H9 (cell line): ENCODE results near the gene DNAJC5. TPM values are rescaled to one million over a fixed set of nuclear protein-coding genes. Genes with fewer than 3 reads are reported as not detected.

Experiments
- DNase-seq: peaks from one replicate; pipeline ENCODE4 v3.0.0-alpha.2; 2017
- H2AFZ ChIP-seq: one replicate; pipeline ENCODE4 v1.6.1; 2013; ENCODE audit warnings: mild to moderate bottlenecking, low read length, control low read depth, moderate library complexity
- H2AK5ac ChIP-seq: 2 replicates; pipeline ENCODE4 v1.6.1; 2013; ENCODE audit warnings: low read length, control low read depth, mixed read lengths; ENCODE audit not compliant: insufficient read length
- H2BK120ac ChIP-seq: one replicate; pipeline ENCODE4 v1.6.1; 2013; ENCODE audit warnings: low read depth, mild to moderate bottlenecking, low read length, control low read depth, inconsistent platforms; ENCODE audit not compliant: poor library complexity, severe bottlenecking
- H2BK12ac ChIP-seq: 2 replicates; pipeline ENCODE4 v1.6.1; 2013; ENCODE audit warnings: low read length, control low read depth, mixed read lengths, low read depth; ENCODE audit not compliant: insufficient read length
- H2BK15ac ChIP-seq: 2 replicates; pipeline ENCODE4 v1.6.1; 2013; ENCODE audit warnings: low read depth, low read length, control low read depth
- H2BK20ac ChIP-seq: one replicate; pipeline ENCODE4 v1.6.1; 2013; ENCODE audit warnings: low read depth, mild to moderate bottlenecking, low read length, control low read depth, inconsistent platforms; ENCODE audit not compliant: poor library complexity, severe bottlenecking
- H2BK5ac ChIP-seq: 2 replicates; pipeline ENCODE4 v1.6.1; 2013; ENCODE audit warnings: low read length, control low read depth, mixed read lengths; ENCODE audit not compliant: insufficient read length
- H3K14ac ChIP-seq: 2 replicates; pipeline ENCODE4 v1.6.1; 2013; ENCODE audit warnings: low read length, control low read depth; ENCODE audit not compliant: insufficient read depth
- H3K18ac ChIP-seq: 2 replicates; pipeline ENCODE4 v1.6.1; 2013; ENCODE audit warnings: low read depth, mild to moderate bottlenecking, mixed read lengths, low read length, control low read depth; ENCODE audit not compliant: insufficient read length
- H3K23ac ChIP-seq: 2 replicates; pipeline ENCODE4 v1.6.1; 2013; ENCODE audit warnings: low read length, control low read depth, mixed read lengths, low read depth; ENCODE audit not compliant: insufficient read length
- H3K23me2 ChIP-seq: 2 replicates; pipeline ENCODE4 v1.6.1; 2013; ENCODE audit warnings: low read depth, mild to moderate bottlenecking, mixed read lengths, low read length, control low read depth; ENCODE audit not compliant: insufficient read length, poor library complexity, severe bottlenecking
- H3K27ac ChIP-seq: 2 replicates; pipeline ENCODE4 v1.5.1; 2013; ENCODE audit warnings: low read length, control low read depth, mixed read lengths, low read depth; ENCODE audit not compliant: insufficient read length
- H3K27me3 ChIP-seq: 2 replicates; pipeline ENCODE4 v1.6.1; 2013; ENCODE audit warnings: low read length, control low read depth, inconsistent platforms; ENCODE audit not compliant: insufficient read depth
- H3K4ac ChIP-seq: 2 replicates; pipeline ENCODE4 v1.6.1; 2013; ENCODE audit warnings: low read depth, mild to moderate bottlenecking, control low read depth, inconsistent platforms, low read length, moderate library complexity
- H3K4me1 ChIP-seq: 2 replicates; pipeline ENCODE4 v1.6.1; 2013; ENCODE audit warnings: low read length, control low read depth, inconsistent platforms; ENCODE audit not compliant: insufficient read depth
- H3K4me2 ChIP-seq: 2 replicates; pipeline ENCODE4 v1.6.1; 2013; ENCODE audit warnings: low read length, control low read depth, mixed read lengths; ENCODE audit not compliant: insufficient read length, insufficient read depth
- H3K56ac ChIP-seq: 2 replicates; pipeline ENCODE4 v1.6.1; 2013; ENCODE audit warnings: low read depth, mild to moderate bottlenecking, mixed read lengths, low read length, control low read depth; ENCODE audit not compliant: insufficient read length
- H3K79me1 ChIP-seq: 2 replicates; pipeline ENCODE4 v1.6.1; 2013; ENCODE audit warnings: low read depth, mild to moderate bottlenecking, moderate library complexity, low read length, control low read depth, inconsistent platforms; ENCODE audit not compliant: insufficient read depth, poor library complexity, severe bottlenecking
- H3K79me2 ChIP-seq: 2 replicates; pipeline ENCODE4 v1.6.1; 2013; ENCODE audit warnings: low read length, control low read depth, inconsistent platforms; ENCODE audit not compliant: insufficient read depth
- H3K9ac ChIP-seq: 2 replicates; pipeline ENCODE4 v1.6.1; 2013; ENCODE audit warnings: low read length, control low read depth, mixed read lengths; ENCODE audit not compliant: insufficient read length; ENCODE audit errors: extremely low read depth
- H3K9me3 ChIP-seq: one replicate; pipeline ENCODE4 v1.6.1; 2013; ENCODE audit warnings: low read depth, low read length, inconsistent platforms; ENCODE audit not compliant: control insufficient read depth
- H3T11ph ChIP-seq: one replicate; pipeline ENCODE4 v1.6.1; 2013; ENCODE audit warnings: mild to moderate bottlenecking, low read length, control low read depth, inconsistent platforms
- H4K20me1 ChIP-seq: one replicate; pipeline ENCODE4 v1.6.1; 2013; ENCODE audit not compliant: control insufficient read depth, insufficient read length, insufficient read depth
- H4K5ac ChIP-seq: 2 replicates; pipeline ENCODE4 v1.6.1; 2013; ENCODE audit warnings: low read depth, mild to moderate bottlenecking, mixed read lengths, low read length, control low read depth; ENCODE audit not compliant: insufficient read length
- H4K8ac ChIP-seq: replicated peaks from 2 replicates; pipeline ENCODE4 v1.6.1; 2013; ENCODE audit warnings: low read length, control low read depth, mixed read lengths, low read depth; ENCODE audit not compliant: insufficient read length
- H4K91ac ChIP-seq: 2 replicates; pipeline ENCODE4 v1.6.1; 2013; ENCODE audit warnings: low read depth, mild to moderate bottlenecking, moderate library complexity, mixed read lengths, low read length, control low read depth; ENCODE audit not compliant: insufficient read length
- H3K27ac Mint-ChIP-seq, 3 experiments: 2 replicates in 2 of 3; 3 replicates in 1 of 3; pipeline ENCODE4 v1.8.0; 2020 to 2021; ENCODE audit warnings: mixed read lengths in 3 of 3, mild to moderate bottlenecking in 1 of 3, moderate library complexity in 1 of 3
- H3K27me3 Mint-ChIP-seq: 2 replicates; pipeline ENCODE4 v1.8.0; 2021; ENCODE audit warnings: low read depth, mild to moderate bottlenecking, moderate library complexity, mixed read lengths
- H3K36me3 Mint-ChIP-seq, 3 experiments: 2 replicates in 2 of 3; 3 replicates in 1 of 3; pipeline ENCODE4 v1.8.0; 2020 to 2021; ENCODE audit warnings: low read depth in 3 of 3, mixed read lengths in 3 of 3; ENCODE audit not compliant: insufficient read depth in 1 of 3
- H3K4me1 Mint-ChIP-seq, 2 experiments: 2 replicates each; pipeline ENCODE4 v1.8.0; 2020; ENCODE audit warnings: mixed read lengths in 2 of 2
- H3K4me3 Mint-ChIP-seq, 2 experiments: 2 replicates in 1 of 2; 3 replicates in 1 of 2; pipeline ENCODE4 v1.8.0; 2020 to 2021; ENCODE audit warnings: mild to moderate bottlenecking in 2 of 2, mixed read lengths in 2 of 2, moderate library complexity in 1 of 2
- H3K9me3 Mint-ChIP-seq, 2 experiments: 2 replicates in 1 of 2; 3 replicates in 1 of 2; pipeline ENCODE4 v1.8.0; 2020; ENCODE audit warnings: mild to moderate bottlenecking in 2 of 2, mixed read lengths in 2 of 2, moderate library complexity in 1 of 2
- CTCF ChIP-seq: fragments of 200-600 bp; sonication (generic); conservative IDR thresholded peaks from 3 replicates; pipeline ENCODE4 v1.8.0; 2021; ENCODE audit warnings: antibody characterized with exemption, mild to moderate bottlenecking
- WGBS: extraction: QIAGEN DNeasy Blood & Tissue Kit; methylation state at CpG from one replicate; pipeline ENCODE4 v1.1.7; 2013; ENCODE audit warnings: missing lambda C conversion rate, low lambda C conversion rate, mixed read lengths; ENCODE audit not compliant: insufficient read length; ENCODE audit errors: extremely low coverage; 5-methylcytosine and 5-hydroxymethylcytosine counted together
- total RNA-seq: library from RNA; stranded (reverse); gene quantifications from 2 replicates; pipeline ENCODE4 v1.2.1, GENCODE V29; 2021

Gene DNAJC5
- total RNA-seq, 1 experiment from 2014 or later = 43.0 TPM

- peaks cover 40% of the 10 kb centered on the region for H3K9me3 ChIP-seq
- H3T11ph ChIP-seq = no peak overlapping the region
- no peak overlapping the region for H3K9ac ChIP-seq
- TF ChIP-seq CTCF = no peak
- no peak overlapping the region for H4K8ac ChIP-seq
- H4K20me1 ChIP-seq = no peaks in the 10 kb centered on the region
- peaks cover 15 to 66% (median 58%) of the 10 kb centered on the region in 3 experiments; a peak in 6 of 7 replicates for H3K36me3 Mint-ChIP-seq
- H3K4me1 ChIP-seq = no peaks in the 10 kb centered on the region; the same call in 1 of the 2 replicates
- H3K23me2 ChIP-seq = peaks cover under 1% of the 10 kb centered on the region
- H2BK5ac ChIP-seq = no peak overlapping the region
- no peak overlapping the region for H3K23ac ChIP-seq
- no peaks in the 10 kb centered on the region for H3K79me1 ChIP-seq
- H3K27me3 Mint-ChIP-seq = no peaks in the 10 kb centered on the region
- H2AK5ac ChIP-seq = no peak overlapping the region
- WGBS = no CpG with 5 or more reads among the region's 16 CpGs
- H3K9me3 Mint-ChIP-seq = peaks cover 2 to 10% of the 10 kb centered on the region in 2 experiments; a peak in 3 of 5 replicates
- no peak overlapping the region for H2BK12ac ChIP-seq
- no peak overlapping the region for H2AFZ ChIP-seq
- no peak overlapping the region for H4K5ac ChIP-seq
- H3K56ac ChIP-seq = no peak overlapping the region
- no peak overlapping the region for H3K14ac ChIP-seq
- no peak overlapping the region for H2BK15ac ChIP-seq
- H3K4me3 Mint-ChIP-seq = no peak overlapping the region
- no peak overlapping the region for H3K4me2 ChIP-seq
- H3K18ac ChIP-seq = no peak overlapping the region
- no peaks in the 10 kb centered on the region for H3K79me2 ChIP-seq
- peaks cover 12 to 18% of the 10 kb centered on the region in 2 experiments for H3K4me1 Mint-ChIP-seq
- no peak overlapping the region for H2BK20ac ChIP-seq
- H4K91ac ChIP-seq = no peak overlapping the region
- H2BK120ac ChIP-seq = no peak overlapping the region
- H3K27ac ChIP-seq = no peak overlapping the region
- no peaks in the 10 kb centered on the region for H3K27me3 ChIP-seq
- DNase-seq = no peak
- H3K27ac Mint-ChIP-seq = no peak overlapping the region; a peak in 1 of 7 replicates
- H3K4ac ChIP-seq = no peak overlapping the region
Observed at GRCh38 chr20:63963784-63964301, 68.9 kb downstream of the DNAJC5 start.
